CD14-positive monocyte (primary cell): Measurements from ENCODE around the gene ZDHHC14. TPM values are rescaled to one million over a fixed set of nuclear protein-coding genes. Genes with fewer than 3 reads are reported as not detected.
A peak's percentile ranks its signal among the peaks of the same experiment; 100 is the strongest.

Source experiments
- DNase-seq, 3 donors: peaks; one replicate each; pipeline ENCODE4 v3.0.0-alpha.2; 2011 to 2022
- H2AFZ ChIP-seq: 2 replicates; pipeline ENCODE4 v1.6.0; 2012; ENCODE audit warnings: mild to moderate bottlenecking, low read depth, low read length, inconsistent platforms; ENCODE audit not compliant: insufficient read depth, poor library complexity, severe bottlenecking
- H3K27ac ChIP-seq, 2 donors: 1 replicate in 1 of 2; 2 replicates in 1 of 2; pipeline ENCODE4 v1.5.1; 2012 to 2013; ENCODE audit warnings: low read length in 2 of 2, control low read depth in 1 of 2, inconsistent platforms in 1 of 2, low read depth in 1 of 2, mild to moderate bottlenecking in 1 of 2
- H3K27me3 ChIP-seq, 2 donors: one replicate each; pipeline versions ENCODE4 v1.6.0 to v1.6.1; 2011 to 2013; ENCODE audit warnings: low read length in 2 of 2; ENCODE audit not compliant: control insufficient read depth in 2 of 2, insufficient read depth in 2 of 2
- H3K36me3 ChIP-seq, 2 donors: replicated peaks in 1 of 2; 1 replicate in 1 of 2; 2 replicates in 1 of 2; pipeline versions ENCODE4 v1.5.1 to v1.6.1; 2012 to 2013; ENCODE audit warnings: low read length in 2 of 2, control low read depth in 1 of 2, inconsistent platforms in 1 of 2, mild to moderate bottlenecking in 1 of 2; ENCODE audit not compliant: insufficient read depth in 2 of 2, control insufficient read depth in 1 of 2
- H3K4me1 ChIP-seq, 2 donors: 1 replicate in 1 of 2; 2 replicates in 1 of 2; pipeline versions ENCODE4 v1.5.1 to v1.6.1; 2012 to 2013; ENCODE audit warnings: low read length in 2 of 2, control low read depth in 1 of 2, inconsistent platforms in 1 of 2, mild to moderate bottlenecking in 1 of 2, moderate library complexity in 1 of 2; ENCODE audit not compliant: insufficient read depth in 2 of 2, control insufficient read depth in 1 of 2
- H3K4me2 ChIP-seq: replicated peaks from 2 replicates; pipeline ENCODE3; 2012; ENCODE audit warnings: low read length, moderate library complexity, mild to moderate bottlenecking; ENCODE audit not compliant: poor library complexity, severe bottlenecking; ENCODE audit errors: extremely low read depth
- H3K4me3 ChIP-seq, 3 experiments: fragments of 200-600 bp in 1 of 3; sonication (generic) in 1 of 3; replicated peaks in 1 of 3; 1 replicate in 2 of 3; 2 replicates in 1 of 3; pipeline ENCODE4 v1.5.1; 2011 to 2013; ENCODE audit warnings: low read length in 3 of 3, mild to moderate bottlenecking in 3 of 3, control low read depth in 2 of 3, low read depth in 2 of 3, inconsistent platforms in 1 of 3, moderate library complexity in 1 of 3
- H3K79me2 ChIP-seq: 2 replicates; pipeline ENCODE4 v1.6.0; 2012; ENCODE audit warnings: mild to moderate bottlenecking, control low read depth, inconsistent platforms, low read length, moderate library complexity; ENCODE audit not compliant: insufficient read depth
- H3K9ac ChIP-seq: 2 replicates; pipeline ENCODE4 v1.6.0; 2017; ENCODE audit warnings: low read length, mild to moderate bottlenecking; ENCODE audit not compliant: insufficient read depth, poor library complexity, severe bottlenecking
- H3K9me3 ChIP-seq, 2 donors: replicated peaks in 1 of 2; 1 replicate in 1 of 2; 2 replicates in 1 of 2; pipeline versions ENCODE4 v1.5.1 to v1.6.1; 2012 to 2013; ENCODE audit warnings: low read length in 2 of 2, control low read depth in 1 of 2; ENCODE audit not compliant: control insufficient read depth in 1 of 2, insufficient read depth in 1 of 2
- H4K20me1 ChIP-seq: 2 replicates; pipeline ENCODE4 v1.6.0; 2012; ENCODE audit warnings: mild to moderate bottlenecking, low read length, control low read depth, moderate library complexity; ENCODE audit not compliant: insufficient read depth
- H3K27ac Mint-ChIP-seq, 7 donors: one replicate each; pipeline ENCODE4 v1.8.0; 2020; ENCODE audit warnings: mild to moderate bottlenecking in 7 of 7, mixed read lengths in 7 of 7, moderate library complexity in 6 of 7, inconsistent platforms in 2 of 7
- H3K27me3 Mint-ChIP-seq, 3 donors: one replicate each; pipeline ENCODE4 v1.8.0; 2021 to 2022; ENCODE audit warnings: low read depth in 3 of 3, mild to moderate bottlenecking in 3 of 3, mixed read lengths in 3 of 3, moderate library complexity in 3 of 3, inconsistent platforms in 1 of 3
- H3K36me3 Mint-ChIP-seq, 2 donors: one replicate each; pipeline ENCODE4 v1.8.0; 2020; ENCODE audit warnings: mixed read lengths in 2 of 2, inconsistent platforms in 1 of 2, mild to moderate bottlenecking in 1 of 2
- H3K4me1 Mint-ChIP-seq: one replicate; pipeline ENCODE4 v1.8.0; 2020; ENCODE audit warnings: mild to moderate bottlenecking, mixed read lengths
- H3K4me3 Mint-ChIP-seq, 2 donors: one replicate each; pipeline ENCODE4 v1.8.0; 2020; ENCODE audit warnings: mild to moderate bottlenecking in 2 of 2, mixed read lengths in 2 of 2, moderate library complexity in 1 of 2
- H3K9me3 Mint-ChIP-seq, 7 donors: one replicate each; pipeline ENCODE4 v1.8.0; 2020 to 2022; ENCODE audit warnings: mixed read lengths in 7 of 7, mild to moderate bottlenecking in 6 of 7, moderate library complexity in 6 of 7, inconsistent platforms in 2 of 7
- WGBS: methylation state at CpG from one replicate; pipeline ENCODE4 v1.1.5; 2013; ENCODE audit warnings: missing lambda C conversion rate; ENCODE audit not compliant: insufficient coverage; 5-methylcytosine and 5-hydroxymethylcytosine counted together
- intact Hi-C, 2 donors: fragments of 100-400 bp; cut with micrococcal nuclease; formaldehyde crosslinking; loops; one replicate each; pipeline versions ENCODE4 v1.15.0 to v1.15.1; 2023
- polyA plus RNA-seq, 3 donors: library from polyadenylated mRNA; depleted of rRNA in 1 of 3; unstranded in 2 of 3; stranded (reverse) in 1 of 3; fragments of 300-500 nt in 2 of 3; fragments of >200 nt in 1 of 3; fragmentation: Illumina TruSeq in 2 of 3; gene quantifications; 1 replicate in 2 of 3; 2 replicates in 1 of 3; pipeline ENCODE4 v1.2.3, GENCODE V29; 2012 to 2021
- TF ChIP-seq, protein P1 (sequence below): fragments of 200-600 bp; IDR thresholded peaks from one replicate; pipeline ENCODE4 v1.8.0; 2022; ENCODE audit warnings: antibody characterized with exemption, mild to moderate bottlenecking

Gene ZDHHC14
- polyA plus RNA-seq, 3 donors = 0.30 to 1.7 (median 0.93) TPM

- Mint-ChIP-seq H3K9me3 (peaks cover 5 to 18% (median 9%) of the 10 kb centered on the region in 7 donors), H3K4me1 (peaks cover 48% of the 10 kb centered on the region), H3K27me3 (peaks cover 1 to 4% (median 2%) of the 10 kb centered on the region in 3 donors), H3K36me3 (no peaks in the 10 kb centered on the region), H3K4me3 (no peak overlapping the region), H3K27ac (peak overlapping the region in 6 of 7 donors; percentile 52 to 93 (median 88))
- DNase-seq = peak in 2 of 3 donors; percentile 28 to 48
- Histone ChIP-seq H3K36me3 (no peaks in the 10 kb centered on the region), H3K4me1 (peaks cover 35 to 44% of the 10 kb centered on the region in 2 donors), H3K9me3 (peaks cover 6 to 8% of the 10 kb centered on the region in 2 donors), H3K27ac (peak overlapping the region; percentile 73), H2AFZ (no peak overlapping the region), H3K79me2 (no peaks in the 10 kb centered on the region), H3K9ac (no peak overlapping the region), H3K27me3 (no peaks in the 10 kb centered on the region), H3K4me2 (no peak overlapping the region), H4K20me1 (no peaks in the 10 kb centered on the region), H3K4me3 (no peak overlapping the region)
- WGBS = no CpG with 5 or more reads among the region's 6 CpGs
- TF ChIP-seq, protein P1, sequence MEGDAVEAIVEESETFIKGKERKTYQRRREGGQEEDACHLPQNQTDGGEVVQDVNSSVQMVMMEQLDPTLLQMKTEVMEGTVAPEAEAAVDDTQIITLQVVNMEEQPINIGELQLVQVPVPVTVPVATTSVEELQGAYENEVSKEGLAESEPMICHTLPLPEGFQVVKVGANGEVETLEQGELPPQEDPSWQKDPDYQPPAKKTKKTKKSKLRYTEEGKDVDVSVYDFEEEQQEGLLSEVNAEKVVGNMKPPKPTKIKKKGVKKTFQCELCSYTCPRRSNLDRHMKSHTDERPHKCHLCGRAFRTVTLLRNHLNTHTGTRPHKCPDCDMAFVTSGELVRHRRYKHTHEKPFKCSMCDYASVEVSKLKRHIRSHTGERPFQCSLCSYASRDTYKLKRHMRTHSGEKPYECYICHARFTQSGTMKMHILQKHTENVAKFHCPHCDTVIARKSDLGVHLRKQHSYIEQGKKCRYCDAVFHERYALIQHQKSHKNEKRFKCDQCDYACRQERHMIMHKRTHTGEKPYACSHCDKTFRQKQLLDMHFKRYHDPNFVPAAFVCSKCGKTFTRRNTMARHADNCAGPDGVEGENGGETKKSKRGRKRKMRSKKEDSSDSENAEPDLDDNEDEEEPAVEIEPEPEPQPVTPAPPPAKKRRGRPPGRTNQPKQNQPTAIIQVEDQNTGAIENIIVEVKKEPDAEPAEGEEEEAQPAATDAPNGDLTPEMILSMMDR = no peak
- intact Hi-C loops = no loop called here
These were observed 62.2 kb downstream of the ZDHHC14 start for GRCh38 chr6:157443066-157443800.

- Mint-ChIP-seq H3K4me1 (peaks cover 27% of the 10 kb centered on the region), H3K27ac (no peak overlapping the region), H3K4me3 (no peak overlapping the region), H3K36me3 (no peaks in the 10 kb centered on the region), H3K9me3 (peaks cover 5 to 18% (median 9%) of the 10 kb centered on the region in 7 donors), H3K27me3 (peaks cover 1 to 4% (median 2%) of the 10 kb centered on the region in 3 donors)
- H2AFZ ChIP-seq = no peak overlapping the region
- no peak for DNase-seq
- H3K27ac ChIP-seq = no peak overlapping the region
- TF ChIP-seq, protein P1 = no peak
- no peaks in the 10 kb centered on the region for H3K27me3 ChIP-seq
- H4K20me1 ChIP-seq = no peaks in the 10 kb centered on the region
- H3K9me3 ChIP-seq = peaks cover 6 to 8% of the 10 kb centered on the region in 2 donors
- H3K9ac ChIP-seq = no peak overlapping the region
- H3K4me1 ChIP-seq = peaks cover 15 to 22% of the 10 kb centered on the region in 2 donors
- no peak overlapping the region for H3K4me2 ChIP-seq
- no peaks in the 10 kb centered on the region for H3K36me3 ChIP-seq
- intact Hi-C loops = no loop called here
- no peak overlapping the region for H3K4me3 ChIP-seq
- H3K79me2 ChIP-seq = no peaks in the 10 kb centered on the region
- WGBS = 94% methylated on average over 5 of the region's 10 CpGs
These were observed 64.5 kb downstream of the ZDHHC14 start for GRCh38 chr6:157445277-157446009.
